K562 (cell line): ENCODE measurements around the gene ERBB3. TPM values are rescaled to one million over a fixed set of nuclear protein-coding genes. Genes with fewer than 3 reads are reported as not detected.

Experiments used
- CBFA2T2 ChIP-seq: fragments of 450-650 bp; conservative IDR thresholded peaks from 2 replicates; pipeline ENCODE4 v1.6.1; 2017; ENCODE audit warnings: mild to moderate bottlenecking
- CBFA2T3 ChIP-seq: fragments of 450-650 bp; IDR thresholded peaks from 2 replicates; pipeline ENCODE4 v1.6.1; 2017
- CHD1 ChIP-seq: fragments of 200-600 bp; sonication (generic); IDR thresholded peaks from one replicate; pipeline ENCODE4 v1.6.1; 2012; ENCODE audit warnings: mild to moderate bottlenecking, moderate library complexity, low read length, inconsistent platforms
- CXXC5 ChIP-seq: fragments of 250-450 bp; sonication (Bioruptor Pico); IDR thresholded peaks from 2 replicates; pipeline ENCODE4 v1.8.0; 2022; ENCODE audit warnings: inconsistent platforms, mild to moderate bottlenecking, moderate library complexity
- HEY1 ChIP-seq: fragments of 250-450 bp; sonication (Bioruptor Pico); IDR thresholded peaks from 2 replicates; pipeline ENCODE4 v1.5.0; 2020; ENCODE audit warnings: mild to moderate bottlenecking, moderate library complexity, borderline replicate concordance
- HNRNPH1 ChIP-seq: fragments of 200-400 bp; formaldehyde crosslinking; optimal IDR thresholded peaks from 2 replicates; pipeline ENCODE3; 2017; ENCODE audit warnings: low read depth, mild to moderate bottlenecking, low read length, moderate library complexity
- HOXB6 ChIP-seq: fragments of 250-450 bp; sonication (Bioruptor Pico); IDR thresholded peaks from 2 replicates; pipeline ENCODE4 v1.5.1; 2022; ENCODE audit warnings: mild to moderate bottlenecking, borderline replicate concordance
- IFI16 ChIP-seq: fragments of 250-450 bp; sonication (Bioruptor Pico); IDR thresholded peaks from 2 replicates; pipeline ENCODE4 v2.1.2; 2022; ENCODE audit warnings: mild to moderate bottlenecking, inconsistent platforms
- MAFK ChIP-seq: IDR thresholded peaks from 2 replicates; pipeline ENCODE4 v1.6.1; 2011; ENCODE audit warnings: low read length, improper control_type of control experiment
- SIX5 ChIP-seq, 2 experiments: IDR thresholded peaks; 2 replicates each; pipeline ENCODE4 v1.6.1; 2011; ENCODE audit warnings: low read length in 2 of 2, borderline replicate concordance in 1 of 2, low read depth in 1 of 2, mild to moderate bottlenecking in 1 of 2, moderate library complexity in 1 of 2; ENCODE audit not compliant: insufficient read depth in 1 of 2
- SMARCA4 ChIP-seq: fragments of 450-650 bp; IDR thresholded peaks from 2 replicates; pipeline ENCODE4 v1.6.1; 2016
- SMARCE1 ChIP-seq: fragments of 450-650 bp; IDR thresholded peaks from 2 replicates; pipeline ENCODE4 v1.7.1; 2016; ENCODE audit warnings: mild to moderate bottlenecking
- TSC22D4 ChIP-seq: fragments of 450-650 bp; IDR thresholded peaks from 2 replicates; pipeline ENCODE4 v1.6.1; 2016; ENCODE audit warnings: missing genetic modification characterization, missing biosample characterization, control low read depth
- ZBTB17 ChIP-seq: fragments of 450-650 bp; formaldehyde crosslinking; IDR thresholded peaks from 2 replicates; pipeline ENCODE4 v1.4.0; 2020; ENCODE audit warnings: mild to moderate bottlenecking
- ZEB2 ChIP-seq: fragments of 450-650 bp; IDR thresholded peaks from 2 replicates; pipeline ENCODE4 v1.6.1; 2016
- ZNF146 ChIP-seq: IDR thresholded peaks from one replicate; pipeline ENCODE4 v1.6.1; 2018; ENCODE audit warnings: missing compliant biosample characterization; ENCODE audit not compliant: unreplicated experiment
- ZNF175 ChIP-seq: fragments of 200-800 bp; sonication (Bioruptor generic); IDR thresholded peaks from 2 replicates; pipeline ENCODE4 v1.6.1; 2016; ENCODE audit warnings: low read depth, mild to moderate bottlenecking, missing genetic modification characterization, missing compliant biosample characterization
- ZNF274 ChIP-seq: IDR thresholded peaks from 2 replicates; pipeline ENCODE4 v1.6.1; 2011; ENCODE audit warnings: low read depth, mild to moderate bottlenecking, low read length, moderate library complexity, borderline replicate concordance
- ZNF311 ChIP-seq: fragments of 250-450 bp; sonication (Bioruptor Pico); IDR thresholded peaks from 2 replicates; pipeline ENCODE4 v1.4.0; 2020; ENCODE audit warnings: mild to moderate bottlenecking, moderate library complexity
- ZNF668 ChIP-seq: fragments of 250-450 bp; sonication (Bioruptor Pico); IDR thresholded peaks from 2 replicates; pipeline ENCODE4 v1.8.0; 2022; ENCODE audit warnings: mild to moderate bottlenecking, inconsistent platforms
- ZSCAN32 ChIP-seq: fragments of 450-650 bp; formaldehyde crosslinking; IDR thresholded peaks from 2 replicates; pipeline ENCODE4 v1.4.0; 2020; ENCODE audit warnings: mild to moderate bottlenecking, moderate library complexity
- polyA plus RNA-seq, 8 experiments: library from polyadenylated mRNA; depleted of rRNA in 4 of 8; stranded (reverse) in 5 of 8; unstranded in 3 of 8; fragments of >200 nt; fragmentation: Nextera tagmentation in 2 of 8; fragmentation: Illumina TruSeq in 1 of 8; extraction: Ambion mirVana in 2 of 8; extraction: Trizol in 1 of 8; gene quantifications; 2 replicates each; pipeline versions ENCODE4 v1.2.1 to v1.2.3, GENCODE V29; 2011 to 2014; ENCODE audit warnings: inconsistent platforms in 1 of 8, missing spikeins in 1 of 8
- total RNA-seq, 7 experiments: library from RNA; depleted of rRNA in 6 of 7; stranded (reverse); fragments of >200 nt in 6 of 7; fragmentation: Illumina TruSeq in 2 of 7; extraction: Trizol in 2 of 7; gene quantifications; 2 replicates each; pipeline versions ENCODE4 v1.2.1 to v1.2.3, GENCODE V29; 2011 to 2021; ENCODE audit warnings: low replicate concordance in 1 of 7
- TF ChIP-seq, protein P1 (sequence below): sonication (generic); formaldehyde crosslinking; IDR thresholded peaks from 2 replicates; pipeline ENCODE4 v1.8.0; 2022; ENCODE audit warnings: missing genetic modification reagents, mild to moderate bottlenecking, moderate library complexity, borderline replicate concordance
- TF ChIP-seq, protein P2 (sequence below): sonication (generic); formaldehyde crosslinking; IDR thresholded peaks from 2 replicates; pipeline ENCODE4 v1.8.0; 2022; ENCODE audit warnings: mild to moderate bottlenecking, missing genetic modification reagents
- TF ChIP-seq, protein P3 (sequence below): fragments of 250-450 bp; sonication (Bioruptor Pico); IDR thresholded peaks from 2 replicates; pipeline ENCODE4 v1.8.0; 2021; ENCODE audit warnings: borderline replicate concordance, mild to moderate bottlenecking, moderate library complexity; ENCODE audit not compliant: poor library complexity, severe bottlenecking
- TF ChIP-seq, protein P4 (sequence below): fragments of 250-450 bp; sonication (Bioruptor Pico); IDR thresholded peaks from 2 replicates; pipeline ENCODE4 v1.4.0; 2020

The ERBB3 gene
- total and polyA plus RNA-seq, 9 of the 15 experiments (the other 6 are each of a cell fraction or from before 2014, with no cell fraction given), result 1.5 to 5.4 (median 3.8) TPM

DNA sequence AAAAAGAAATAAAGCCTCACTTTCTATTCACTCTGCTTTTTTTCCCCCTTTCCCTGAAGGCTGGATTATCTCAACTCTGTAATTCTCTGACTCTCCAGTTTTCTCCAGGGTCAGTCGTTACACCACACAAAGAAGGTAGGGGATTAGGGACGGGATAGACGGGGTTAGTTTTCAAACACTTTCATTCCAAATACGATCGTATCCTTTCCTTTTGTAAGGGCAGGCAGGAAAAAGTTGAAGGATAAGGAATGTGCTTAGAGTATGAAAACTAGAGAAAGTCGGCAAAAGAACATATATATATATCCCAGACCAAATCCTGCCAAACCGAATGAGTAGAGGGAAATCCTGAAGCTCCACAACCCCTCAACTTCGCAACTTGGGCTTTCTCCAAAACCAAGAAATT is 47.5 kb downstream of the ERBB3 start (continued):
- TF ChIP-seq IFI16 (no peak), MAFK (no peak), ZNF668 (CRISPR knock-in tag) (no peak), CBFA2T2 (no peak), ZEB2 (no peak), ZNF311 (no peak), HNRNPH1 (no peak), CXXC5 (no peak), HOXB6 (CRISPR knock-in tag) (no peak), SMARCE1 (peak; percentile 11; the same call in 1 of the 2 replicates), ZNF175 (CRISPR knock-in tag) (peak; percentile 52; the same call in 1 of the 2 replicates), HEY1 (CRISPR knock-in tag) (0 out of 2 replicates have a peak, but pooled peaks have one; percentile 23), TSC22D4 (tag) (no peak), ZBTB17 (CRISPR knock-in tag) (no peak), SIX5 (IDR thresholded peaks at IDR 0.05; ENCODE audit: borderline replicate concordance in 1 of 2, insufficient read depth in 1 of 2, low read depth in 1 of 2, low read length in 2 of 2) (no peak), SMARCA4 (peak; percentile 10; the same call in 1 of the 2 replicates), CBFA2T3 (no peak), ZNF146 (CRISPR knock-in tag) (no peak), CHD1 (no peak), ZNF274 (no peak), ZSCAN32 (CRISPR knock-in tag) (0 out of 2 replicates have a peak, but pooled peaks have one; percentile 48)
- TF ChIP-seq, protein P1, sequence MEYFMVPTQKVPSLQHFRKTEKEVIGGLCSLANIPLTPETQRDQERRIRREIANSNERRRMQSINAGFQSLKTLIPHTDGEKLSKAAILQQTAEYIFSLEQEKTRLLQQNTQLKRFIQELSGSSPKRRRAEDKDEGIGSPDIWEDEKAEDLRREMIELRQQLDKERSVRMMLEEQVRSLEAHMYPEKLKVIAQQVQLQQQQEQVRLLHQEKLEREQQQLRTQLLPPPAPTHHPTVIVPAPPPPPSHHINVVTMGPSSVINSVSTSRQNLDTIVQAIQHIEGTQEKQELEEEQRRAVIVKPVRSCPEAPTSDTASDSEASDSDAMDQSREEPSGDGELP (CRISPR knock-in tag), result no peak
- TF ChIP-seq, protein P2, sequence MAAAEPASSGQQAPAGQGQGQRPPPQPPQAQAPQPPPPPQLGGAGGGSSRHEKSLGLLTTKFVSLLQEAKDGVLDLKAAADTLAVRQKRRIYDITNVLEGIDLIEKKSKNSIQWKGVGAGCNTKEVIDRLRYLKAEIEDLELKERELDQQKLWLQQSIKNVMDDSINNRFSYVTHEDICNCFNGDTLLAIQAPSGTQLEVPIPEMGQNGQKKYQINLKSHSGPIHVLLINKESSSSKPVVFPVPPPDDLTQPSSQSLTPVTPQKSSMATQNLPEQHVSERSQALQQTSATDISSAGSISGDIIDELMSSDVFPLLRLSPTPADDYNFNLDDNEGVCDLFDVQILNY (CRISPR knock-in tag), result no peak
- TF ChIP-seq, protein P3, sequence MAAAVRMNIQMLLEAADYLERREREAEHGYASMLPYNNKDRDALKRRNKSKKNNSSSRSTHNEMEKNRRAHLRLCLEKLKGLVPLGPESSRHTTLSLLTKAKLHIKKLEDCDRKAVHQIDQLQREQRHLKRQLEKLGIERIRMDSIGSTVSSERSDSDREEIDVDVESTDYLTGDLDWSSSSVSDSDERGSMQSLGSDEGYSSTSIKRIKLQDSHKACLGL (CRISPR knock-in tag), result no peak
- TF ChIP-seq, protein P4, sequence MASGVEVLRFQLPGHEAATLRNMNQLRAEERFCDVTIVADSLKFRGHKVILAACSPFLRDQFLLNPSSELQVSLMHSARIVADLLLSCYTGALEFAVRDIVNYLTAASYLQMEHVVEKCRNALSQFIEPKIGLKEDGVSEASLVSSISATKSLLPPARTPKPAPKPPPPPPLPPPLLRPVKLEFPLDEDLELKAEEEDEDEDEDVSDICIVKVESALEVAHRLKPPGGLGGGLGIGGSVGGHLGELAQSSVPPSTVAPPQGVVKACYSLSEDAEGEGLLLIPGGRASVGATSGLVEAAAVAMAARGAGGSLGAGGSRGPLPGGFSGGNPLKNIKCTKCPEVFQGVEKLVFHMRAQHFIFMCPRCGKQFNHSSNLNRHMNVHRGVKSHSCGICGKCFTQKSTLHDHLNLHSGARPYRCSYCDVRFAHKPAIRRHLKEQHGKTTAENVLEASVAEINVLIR (CRISPR knock-in tag), result no peak
